OCI-LY3 (cell line): ENCODE measurements around the gene P4HTM.

Experiments used
- EZH2phosphoT487 ChIP-seq: fragments of 200-600 bp; shearing (Covaris generic); IDR thresholded peaks from 2 replicates; pipeline ENCODE4 v1.6.1; 2018; ENCODE audit warnings: antibody characterized with exemption, mixed run types, low read depth
- TF ChIP-seq, protein P1 (sequence below): fragments of 200-600, 300-600 bp; sonication (generic); IDR thresholded peaks from 2 replicates; pipeline ENCODE4 v1.5.1; 2014; ENCODE audit warnings: antibody characterized with exemption, low read length, low read depth

DNA sequence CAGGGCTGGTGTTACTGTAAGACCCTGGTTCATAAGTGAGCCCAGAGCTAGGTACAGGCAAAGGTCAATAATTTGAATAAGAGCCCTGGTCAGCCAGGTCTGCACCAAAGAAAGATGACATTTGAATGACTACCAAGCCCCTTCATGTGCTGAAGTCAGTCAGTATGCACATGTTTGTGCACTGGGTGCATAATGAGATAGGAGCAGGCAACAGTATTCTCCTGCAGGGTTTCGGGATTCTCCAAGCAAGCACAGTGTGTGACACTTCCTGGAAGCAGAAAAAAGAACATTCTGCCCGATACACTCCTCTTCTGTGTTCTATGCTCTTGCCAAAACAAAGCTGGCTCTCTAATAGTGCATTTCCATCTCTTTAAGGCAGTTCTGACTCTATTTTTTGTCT, 44.6 kb downstream of the P4HTM start:
- TF ChIP-seq, protein P1, sequence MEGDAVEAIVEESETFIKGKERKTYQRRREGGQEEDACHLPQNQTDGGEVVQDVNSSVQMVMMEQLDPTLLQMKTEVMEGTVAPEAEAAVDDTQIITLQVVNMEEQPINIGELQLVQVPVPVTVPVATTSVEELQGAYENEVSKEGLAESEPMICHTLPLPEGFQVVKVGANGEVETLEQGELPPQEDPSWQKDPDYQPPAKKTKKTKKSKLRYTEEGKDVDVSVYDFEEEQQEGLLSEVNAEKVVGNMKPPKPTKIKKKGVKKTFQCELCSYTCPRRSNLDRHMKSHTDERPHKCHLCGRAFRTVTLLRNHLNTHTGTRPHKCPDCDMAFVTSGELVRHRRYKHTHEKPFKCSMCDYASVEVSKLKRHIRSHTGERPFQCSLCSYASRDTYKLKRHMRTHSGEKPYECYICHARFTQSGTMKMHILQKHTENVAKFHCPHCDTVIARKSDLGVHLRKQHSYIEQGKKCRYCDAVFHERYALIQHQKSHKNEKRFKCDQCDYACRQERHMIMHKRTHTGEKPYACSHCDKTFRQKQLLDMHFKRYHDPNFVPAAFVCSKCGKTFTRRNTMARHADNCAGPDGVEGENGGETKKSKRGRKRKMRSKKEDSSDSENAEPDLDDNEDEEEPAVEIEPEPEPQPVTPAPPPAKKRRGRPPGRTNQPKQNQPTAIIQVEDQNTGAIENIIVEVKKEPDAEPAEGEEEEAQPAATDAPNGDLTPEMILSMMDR, result no peak
- no peak for TF ChIP-seq EZH2phosphoT487
